Activated naive CD4-positive, alpha-beta T cell treated with anti-CD3 and anti-CD28 coated beads for 36 hours (primary cell): ENCODE measurements around the gene TENM4. TPM values are rescaled to one million over a fixed set of nuclear protein-coding genes. Genes with fewer than 3 reads are reported as not detected.
"Not testable (repeated sequence)": the region's sequence is repeated elsewhere in the genome, so short reads cannot be mapped to it uniquely, and the experiment has no call there.

Experiments
- CTCF ChIA-PET: fragments of 350-600 bp; sonication (Branson Sonifier 250); formaldehyde crosslinking; loops from one replicate; lab custom pipeline; 2021; ENCODE audit warnings: antibody characterized with exemption; lab: Charles Lee
- DNase-seq: peaks from one replicate; pipeline ENCODE4 v3.0.0-alpha.2; 2020
- H3K27ac Mint-ChIP-seq: one replicate; pipeline ENCODE4 v1.8.0; 2021; ENCODE audit warnings: mild to moderate bottlenecking, mixed read lengths
- H3K27me3 Mint-ChIP-seq: one replicate; pipeline ENCODE4 v1.8.0; 2021; ENCODE audit warnings: low read depth, mixed read lengths
- H3K36me3 Mint-ChIP-seq: one replicate; pipeline ENCODE4 v1.8.0; 2021; ENCODE audit warnings: low read depth, mixed read lengths
- H3K4me1 Mint-ChIP-seq: one replicate; pipeline ENCODE4 v1.8.0; 2021; ENCODE audit warnings: low read depth, mixed read lengths
- H3K4me3 Mint-ChIP-seq: one replicate; pipeline ENCODE4 v1.8.0; 2021; ENCODE audit warnings: mild to moderate bottlenecking, moderate library complexity, mixed read lengths
- H3K9me3 Mint-ChIP-seq: one replicate; pipeline ENCODE4 v1.8.0; 2021; ENCODE audit warnings: mixed read lengths
- intact Hi-C: fragments of 100-400 bp; cut with micrococcal nuclease; formaldehyde crosslinking; loops from one replicate; pipeline ENCODE4 v1.15.1; 2023
- total RNA-seq, 2 experiments: library from RNA; stranded (reverse); gene quantifications; one replicate each; pipeline ENCODE4 v1.2.3, GENCODE V29; 2021

The TENM4 gene
- total RNA-seq, 2 experiments from 2014 or later, result not detected

GRCh38 chr11:78987748-78988147 lies 453.1 kb downstream of the TENM4 start:
- CTCF ChIA-PET, result no interaction called here
- H3K4me1 Mint-ChIP-seq, result no peaks in the 10 kb centered on the region
- no peaks in the 10 kb centered on the region for H3K9me3 Mint-ChIP-seq
- H3K36me3 Mint-ChIP-seq, result no peaks in the 10 kb centered on the region
- intact Hi-C loops, result no loop called here
- no peak overlapping the region for H3K27ac Mint-ChIP-seq
- H3K27me3 Mint-ChIP-seq, result peaks cover 4% of the 10 kb centered on the region
- no peak overlapping the region for H3K4me3 Mint-ChIP-seq
- DNase-seq, result no peak

GRCh38 chr11:78986305-78986704 lies 454.5 kb downstream of the TENM4 start:
- Mint-ChIP-seq H3K27me3 (peaks cover 4% of the 10 kb centered on the region), H3K36me3 (no peaks in the 10 kb centered on the region), H3K27ac (no peak overlapping the region), H3K9me3 (no peaks in the 10 kb centered on the region), H3K4me3 (no peak overlapping the region), H3K4me1 (no peaks in the 10 kb centered on the region)
- CTCF ChIA-PET, result no interaction called here
- intact Hi-C loops, result no loop called here
- DNase-seq, result no peak

- H3K36me3 Mint-ChIP-seq, result no peaks in the 10 kb centered on the region
- no peaks in the 10 kb centered on the region for H3K9me3 Mint-ChIP-seq
- no peaks in the 10 kb centered on the region for H3K4me1 Mint-ChIP-seq
- intact Hi-C loops, result no loop called here
- DNase-seq, result no peak
- no peak overlapping the region for H3K4me3 Mint-ChIP-seq
- H3K27me3 Mint-ChIP-seq, result peaks cover 4% of the 10 kb centered on the region
- CTCF ChIA-PET, result interaction anchor here (0.7 kb wide), 1 partner anchor 217 kb away, joined by 3 read pairs; no protein-coding TSS in a partner anchor
- no peak overlapping the region for H3K27ac Mint-ChIP-seq
These were observed 455.2 kb downstream of the TENM4 start for GRCh38 chr11:78985663-78986062.

GRCh38 chr11:78982473-78982872 lies 458.4 kb downstream of the TENM4 start:
- Mint-ChIP-seq H3K27me3 (peaks cover 3% of the 10 kb centered on the region), H3K4me1 (no peaks in the 10 kb centered on the region), H3K4me3 (no peak overlapping the region), H3K9me3 (peaks cover 1% of the 10 kb centered on the region), H3K27ac (no peak overlapping the region), H3K36me3 (no peaks in the 10 kb centered on the region)
- intact Hi-C loops, result no loop called here
- DNase-seq, result no peak
- CTCF ChIA-PET, result no interaction called here

GRCh38 chr11:78981153-78981552 lies 459.7 kb downstream of the TENM4 start:
- Mint-ChIP-seq H3K9me3 (peaks cover 5% of the 10 kb centered on the region), H3K36me3 (no peaks in the 10 kb centered on the region), H3K27me3 (peaks cover 5% of the 10 kb centered on the region), H3K27ac (no peak overlapping the region), H3K4me1 (no peaks in the 10 kb centered on the region), H3K4me3 (no peak overlapping the region)
- CTCF ChIA-PET, result interaction anchor here (0.7 kb wide), 1 partner anchor 12 kb away, joined by 3 read pairs; no protein-coding TSS in a partner anchor
- intact Hi-C loops, result no loop called here
- no peak for DNase-seq

- Mint-ChIP-seq H3K4me3 (no peak overlapping the region), H3K27ac (no peak overlapping the region), H3K36me3 (no peaks in the 10 kb centered on the region), H3K27me3 (peaks cover 5% of the 10 kb centered on the region), H3K4me1 (no peaks in the 10 kb centered on the region), H3K9me3 (peaks cover 5% of the 10 kb centered on the region)
- DNase-seq, result no peak
- intact Hi-C loops, result no loop called here
- CTCF ChIA-PET, result no interaction called here
These were observed 462.0 kb downstream of the TENM4 start for GRCh38 chr11:78978831-78979230.

- H3K36me3 Mint-ChIP-seq, DNase-seq, H3K9me3 Mint-ChIP-seq, H3K4me1 Mint-ChIP-seq, CTCF ChIA-PET, H3K4me3 Mint-ChIP-seq, intact Hi-C loops, H3K27ac Mint-ChIP-seq, H3K27me3 Mint-ChIP-seq: not testable (repeated sequence)
These were observed 463.0 kb downstream of the TENM4 start for GRCh38 chr11:78977848-78978247.

GRCh38 chr11:78977009-78977408 lies 463.8 kb downstream of the TENM4 start:
- no peak overlapping the region for H3K4me3 Mint-ChIP-seq
- H3K9me3 Mint-ChIP-seq, result peaks cover 5% of the 10 kb centered on the region
- no peaks in the 10 kb centered on the region for H3K4me1 Mint-ChIP-seq
- CTCF ChIA-PET, result no interaction called here
- no peaks in the 10 kb centered on the region for H3K36me3 Mint-ChIP-seq
- H3K27me3 Mint-ChIP-seq, result peaks cover 6% of the 10 kb centered on the region
- no peak for DNase-seq
- intact Hi-C loops, result no loop called here
- no peak overlapping the region for H3K27ac Mint-ChIP-seq

GRCh38 chr11:78975081-78975480 lies 465.7 kb downstream of the TENM4 start:
- CTCF ChIA-PET, result no interaction called here
- Mint-ChIP-seq H3K27me3 (peaks cover 6% of the 10 kb centered on the region), H3K27ac (no peak overlapping the region), H3K9me3 (peaks cover 5% of the 10 kb centered on the region), H3K36me3 (no peaks in the 10 kb centered on the region), H3K4me1 (no peaks in the 10 kb centered on the region), H3K4me3 (no peak overlapping the region)
- intact Hi-C loops, result no loop called here
- DNase-seq, result no peak

- Mint-ChIP-seq H3K27me3 (peaks cover 6% of the 10 kb centered on the region), H3K27ac (no peak overlapping the region), H3K4me3 (no peak overlapping the region), H3K9me3 (peaks cover 5% of the 10 kb centered on the region), H3K4me1 (no peaks in the 10 kb centered on the region), H3K36me3 (no peaks in the 10 kb centered on the region)
- CTCF ChIA-PET, result no interaction called here
- intact Hi-C loops, result no loop called here
- no peak for DNase-seq
These were observed 467.0 kb downstream of the TENM4 start for GRCh38 chr11:78973876-78974275.

- H3K36me3 Mint-ChIP-seq, result no peaks in the 10 kb centered on the region
- CTCF ChIA-PET, result no interaction called here
- peaks cover 6% of the 10 kb centered on the region for H3K27me3 Mint-ChIP-seq
- H3K9me3 Mint-ChIP-seq, result peaks cover 5% of the 10 kb centered on the region
- H3K4me3 Mint-ChIP-seq, result no peak overlapping the region
- DNase-seq, result no peak
- H3K27ac Mint-ChIP-seq, result no peak overlapping the region
- no peaks in the 10 kb centered on the region for H3K4me1 Mint-ChIP-seq
- intact Hi-C loops, result no loop called here
These were observed 468.2 kb downstream of the TENM4 start for GRCh38 chr11:78972590-78972989.

GRCh38 chr11:78972177-78972576 lies 468.7 kb downstream of the TENM4 start:
- H3K27ac Mint-ChIP-seq, result no peak overlapping the region
- peaks cover under 1% of the 10 kb centered on the region for H3K9me3 Mint-ChIP-seq
- no peak for DNase-seq
- H3K4me1 Mint-ChIP-seq, result no peaks in the 10 kb centered on the region
- H3K27me3 Mint-ChIP-seq, result peaks cover 3% of the 10 kb centered on the region
- H3K36me3 Mint-ChIP-seq, result no peaks in the 10 kb centered on the region
- intact Hi-C loops, result no loop called here
- CTCF ChIA-PET, result no interaction called here
- no peak overlapping the region for H3K4me3 Mint-ChIP-seq

- DNase-seq, result no peak
- intact Hi-C loops, result loop anchor here (10.0 kb wide), 1 partner anchor 323 kb away; no protein-coding TSS in a partner anchor
- CTCF ChIA-PET, result no interaction called here
- Mint-ChIP-seq H3K27ac (no peak overlapping the region), H3K27me3 (peaks cover 20% of the 10 kb centered on the region), H3K4me1 (no peaks in the 10 kb centered on the region), H3K36me3 (no peaks in the 10 kb centered on the region), H3K4me3 (no peak overlapping the region), H3K9me3 (no peaks in the 10 kb centered on the region)
These were observed 473.0 kb downstream of the TENM4 start for GRCh38 chr11:78967811-78968210.
